HG03520 (cell line): Measurements from ENCODE around the gene DNAJC11.

Experiments used
- ATAC-seq: cut with Tn5 transposase; IDR thresholded peaks from one replicate; pipeline ENCODE4 v1.9.1; 2021; ENCODE audit warnings: mild to moderate bottlenecking, moderate library complexity; ENCODE audit not compliant: unreplicated experiment

Gene DNAJC11

DNA sequence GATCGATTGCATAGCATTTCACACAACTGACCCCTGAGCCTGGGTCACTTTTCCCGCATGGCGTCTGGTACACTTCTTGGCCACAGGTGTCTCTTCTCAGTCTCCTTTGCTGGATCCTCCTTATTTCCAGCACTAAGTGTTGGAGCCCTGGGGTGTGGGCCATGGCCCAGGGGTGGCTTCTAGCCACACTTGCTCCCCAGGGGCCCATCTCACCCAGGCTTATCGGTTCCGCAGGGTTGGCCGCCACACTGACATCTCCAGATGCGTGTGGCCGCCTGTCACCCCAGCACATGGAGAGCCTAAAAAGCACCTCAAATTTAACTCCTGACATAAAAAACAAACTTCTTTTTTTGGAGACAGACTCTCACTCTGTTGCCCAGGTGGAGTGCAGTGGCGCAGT, 74.6 kb downstream of the DNAJC11 start:
- ATAC-seq: no peak

DNA sequence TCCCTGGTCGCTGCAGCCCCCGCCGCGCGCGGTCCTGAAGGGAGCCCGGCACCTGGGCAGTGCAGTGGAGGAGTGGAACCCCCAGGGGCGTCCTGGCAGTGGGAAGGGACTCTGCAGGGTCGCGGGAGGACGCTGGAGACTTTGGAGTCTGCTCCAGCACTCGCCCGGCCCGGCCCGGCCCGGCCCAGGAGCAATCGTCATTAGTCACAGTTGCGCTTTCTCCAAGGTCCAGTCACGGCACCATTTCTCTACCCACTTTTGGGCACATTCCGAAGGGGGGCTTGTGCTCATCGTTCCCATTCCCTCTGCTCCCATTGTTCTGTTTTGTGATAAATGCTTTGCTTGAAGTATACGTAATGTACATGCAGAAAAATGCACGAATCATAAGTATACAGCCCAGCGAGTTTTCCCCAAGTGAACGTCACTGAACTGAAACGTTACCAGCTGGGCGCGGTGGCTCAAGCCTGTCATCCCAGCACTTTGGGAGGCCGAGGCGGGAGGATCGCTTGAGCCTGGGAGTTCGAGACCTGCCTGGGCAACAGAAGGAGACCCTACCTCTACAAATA, 75.9 kb downstream of the DNAJC11 start:
- ATAC-seq: peak; percentile 28

DNA sequence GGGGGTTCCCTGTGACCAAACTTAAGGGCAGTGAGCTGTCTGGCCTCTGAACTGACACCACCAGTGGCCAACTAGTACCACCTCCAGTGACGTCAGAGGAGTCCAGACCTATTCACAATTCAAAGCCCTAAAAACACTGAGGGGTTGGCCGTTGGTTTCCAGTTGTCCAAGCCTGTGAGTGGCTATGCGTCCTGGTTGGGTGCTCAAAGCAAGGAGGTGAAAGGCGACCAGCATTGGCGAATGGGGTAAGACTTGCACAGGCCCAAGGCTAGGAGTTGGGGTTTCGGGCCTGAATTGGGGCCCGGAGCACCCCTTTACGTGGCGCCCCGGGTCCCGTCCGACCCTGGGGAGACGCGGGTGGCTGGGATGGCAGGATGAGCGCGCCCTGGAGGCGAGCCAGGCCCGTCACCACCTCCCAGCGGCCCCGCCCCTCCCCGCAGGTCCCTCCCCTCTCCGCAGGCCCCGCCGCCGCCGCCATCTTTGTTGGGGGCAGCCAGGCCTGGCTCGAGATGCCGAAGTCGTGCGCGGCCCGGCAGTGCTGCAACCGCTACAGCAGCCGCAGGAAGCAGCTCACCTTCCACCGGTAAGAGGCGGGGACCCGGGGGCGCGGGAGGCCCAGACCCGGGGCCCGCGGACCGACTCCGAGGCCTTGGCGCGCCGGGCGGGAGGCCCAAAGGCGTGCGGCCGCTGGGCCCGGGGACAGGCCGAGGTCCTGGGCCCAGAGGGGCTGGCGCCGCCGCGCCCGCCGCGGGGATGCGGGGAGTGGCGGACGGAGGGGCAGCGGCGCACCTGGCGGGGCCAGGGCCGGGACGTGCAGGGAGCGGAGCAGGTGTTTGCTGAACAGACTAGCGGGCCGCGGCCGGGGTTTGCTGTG, 76.7 kb downstream of the DNAJC11 start, which contains the start of gene THAP3:
TSS of gene THAP3 (plus strand) at position 159 of the 874 bp plus-strand sequence. CDS start at position 510, 351 bp downstream.
- peak; percentile 76 for ATAC-seq

DNA sequence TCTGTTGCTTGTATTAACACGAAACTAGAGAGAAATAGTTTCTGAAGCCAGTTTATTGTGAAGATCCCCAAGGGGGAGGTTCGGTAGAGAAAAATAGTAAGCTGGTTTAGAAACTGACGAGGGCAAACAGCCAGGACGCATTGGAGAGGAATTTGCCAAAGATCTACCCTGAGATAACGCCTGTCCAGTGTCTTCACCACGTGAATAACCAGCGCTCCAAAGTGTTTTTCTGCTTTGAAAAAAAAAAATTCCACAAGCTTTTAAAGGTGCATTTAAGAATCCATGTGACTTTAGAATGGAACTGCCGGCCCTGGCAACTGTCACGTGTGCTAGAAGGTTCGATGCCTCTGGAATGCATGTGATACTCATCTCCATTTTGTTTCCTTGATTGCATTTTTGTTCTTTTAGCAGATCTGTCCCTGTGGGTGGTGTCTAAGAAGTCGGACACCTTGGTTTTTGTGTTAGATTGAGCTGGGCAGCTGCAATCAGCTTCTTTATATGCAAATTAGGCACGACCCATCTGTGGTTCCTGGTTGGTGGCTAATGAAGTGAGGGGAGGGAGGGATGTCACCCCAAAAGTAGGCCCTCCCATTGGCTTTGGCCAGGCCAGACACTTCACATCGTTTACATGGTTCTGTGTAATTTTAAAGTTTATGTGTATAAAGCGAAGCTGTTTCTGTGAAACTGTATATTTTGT, 78.2 kb downstream of the DNAJC11 start:
- ATAC-seq: no peak

DNA sequence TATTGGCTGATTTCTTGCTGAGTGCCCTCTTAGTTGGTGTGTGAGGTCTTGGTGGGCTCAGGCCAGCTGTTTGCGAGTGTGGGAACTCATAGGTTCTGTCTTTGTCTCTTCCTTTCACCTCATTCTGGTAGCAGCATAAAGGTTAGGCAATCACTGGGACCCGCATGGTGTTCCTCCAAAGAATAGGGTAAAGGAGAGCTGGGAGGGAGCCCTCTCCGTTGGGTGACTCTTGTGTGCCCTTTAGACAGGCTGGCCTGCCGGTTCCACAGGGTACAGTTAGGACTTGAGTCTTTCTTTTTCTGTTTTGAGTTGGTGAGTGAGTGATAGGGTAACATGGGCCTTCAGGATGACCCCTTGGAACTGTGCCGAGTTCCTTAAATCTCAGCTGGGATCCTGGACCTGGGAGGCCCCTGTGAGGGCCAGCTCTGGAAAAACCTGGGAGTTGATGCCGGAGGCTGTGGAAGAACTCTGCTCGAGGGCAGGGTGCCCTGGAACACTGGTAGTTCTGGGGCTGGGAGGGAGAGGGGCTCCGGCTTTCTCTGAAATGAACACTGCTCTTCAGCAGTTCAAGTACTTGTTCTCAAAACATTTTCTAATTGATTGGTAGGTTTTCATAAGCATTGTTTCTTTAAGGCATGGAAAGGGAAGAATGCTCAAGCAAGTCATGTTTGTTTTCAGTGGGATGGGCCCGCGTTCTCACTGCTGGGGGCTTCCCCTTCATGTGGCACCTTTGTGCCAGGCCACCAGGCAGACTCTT, 79.0 kb downstream of the DNAJC11 start:
- ATAC-seq: no peak

DNA sequence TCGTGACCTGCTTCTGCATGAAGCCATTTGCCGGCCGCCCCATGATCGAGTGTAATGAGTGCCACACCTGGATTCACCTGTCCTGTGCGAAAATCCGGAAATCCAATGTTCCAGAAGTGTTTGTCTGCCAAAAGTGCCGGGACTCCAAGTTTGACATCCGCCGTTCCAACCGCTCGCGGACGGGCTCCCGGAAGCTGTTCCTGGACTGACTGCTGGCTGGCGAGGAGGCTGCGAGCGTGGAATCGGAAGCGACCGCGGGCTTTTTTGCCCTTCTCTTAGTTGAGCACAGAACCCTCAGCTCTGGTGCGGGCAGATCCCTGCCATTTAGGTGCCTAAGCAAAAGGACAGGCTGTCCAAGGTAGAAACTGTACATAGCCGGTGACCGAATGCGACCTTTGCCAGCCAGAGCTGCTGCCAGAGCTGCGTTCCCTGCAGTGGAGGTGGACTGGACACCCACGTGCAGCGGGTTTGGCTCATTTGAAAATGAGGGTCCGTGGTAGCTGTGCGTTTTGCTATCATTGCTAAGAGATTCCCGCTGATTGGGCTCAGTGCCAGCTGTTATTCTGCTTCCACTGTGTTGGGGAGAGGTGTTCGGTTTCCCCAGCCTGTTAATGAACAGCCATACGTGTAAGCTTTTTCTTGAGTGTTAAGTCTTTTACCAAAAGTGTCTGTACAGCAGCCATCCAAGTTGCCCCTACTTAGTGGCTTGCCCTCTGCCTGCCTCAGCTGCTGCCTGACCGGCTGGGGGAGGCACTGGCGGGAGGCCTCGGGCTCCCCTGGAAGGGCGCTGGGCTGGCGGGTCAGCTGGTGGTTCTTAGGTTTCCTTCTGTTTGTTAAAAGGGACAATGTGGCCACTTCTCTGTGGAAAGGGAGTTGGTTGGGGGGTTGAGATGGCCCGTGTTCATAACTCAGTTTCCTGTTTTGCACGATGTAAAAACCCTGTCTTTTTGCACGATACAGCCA, 79.9 kb downstream of the DNAJC11 start:
- no peak for ATAC-seq

DNA sequence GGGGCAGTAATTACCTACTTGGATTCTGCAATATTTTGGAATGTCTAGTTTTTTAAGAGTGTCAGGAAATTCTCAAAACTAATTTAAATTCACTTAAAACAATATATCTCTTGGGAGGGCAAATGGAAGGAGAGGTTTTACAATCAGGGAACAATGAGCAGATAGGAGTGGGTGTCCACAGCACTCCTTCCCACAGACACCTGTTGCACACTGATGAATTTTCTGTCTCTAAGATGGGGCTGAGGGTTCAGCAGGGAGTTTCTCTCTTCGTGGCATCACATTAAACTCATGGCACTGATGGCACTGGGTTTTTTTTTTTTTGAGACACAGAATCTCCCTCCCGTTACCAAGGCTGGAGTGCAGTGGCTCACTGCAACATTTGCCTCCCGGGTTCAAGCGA, 82.6 kb downstream of the DNAJC11 start:
- no peak for ATAC-seq

DNA sequence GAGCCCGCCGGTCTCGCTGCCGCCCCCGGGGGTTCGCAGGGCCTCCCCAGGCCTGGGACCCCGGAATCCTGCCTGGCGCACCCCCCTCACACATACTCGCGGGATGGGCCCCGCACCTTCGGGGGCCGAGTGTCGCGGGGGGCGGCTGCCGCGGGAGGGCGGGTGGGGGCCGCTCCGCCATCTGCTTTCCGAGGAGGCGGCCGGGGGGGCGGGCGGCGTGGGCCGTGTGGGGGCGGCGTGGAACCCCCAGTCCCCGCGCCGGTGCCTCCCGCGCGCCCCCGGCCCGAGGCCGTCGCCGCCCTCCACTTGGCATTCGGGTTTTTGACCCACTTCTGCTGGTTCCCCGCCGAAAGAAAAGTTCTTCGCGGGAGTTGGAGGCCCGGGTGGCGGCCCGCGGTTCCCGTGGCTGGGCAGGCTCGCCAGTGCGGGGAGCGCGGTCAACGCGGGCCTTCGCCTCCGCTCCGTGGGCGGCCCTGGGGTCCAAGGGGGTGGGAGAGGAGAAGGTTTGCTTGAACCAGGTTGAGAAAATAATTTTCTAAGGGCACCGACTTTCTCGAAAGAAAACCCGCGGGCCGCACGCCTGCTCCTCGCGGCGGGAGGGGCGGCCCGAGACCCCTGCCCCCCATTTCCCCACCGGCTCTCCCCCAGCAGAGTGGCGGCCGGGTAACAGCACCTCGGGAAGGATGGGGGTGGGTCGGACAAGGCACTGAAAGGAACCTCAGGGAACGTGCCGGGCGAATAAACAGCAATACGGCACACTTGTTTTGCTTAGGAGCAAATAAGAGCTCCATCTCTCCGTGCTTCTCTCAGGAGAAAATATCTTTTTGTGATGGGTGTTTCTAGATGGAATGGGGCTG, 86.5 kb downstream of the DNAJC11 start:
- ATAC-seq: no peak

DNA sequence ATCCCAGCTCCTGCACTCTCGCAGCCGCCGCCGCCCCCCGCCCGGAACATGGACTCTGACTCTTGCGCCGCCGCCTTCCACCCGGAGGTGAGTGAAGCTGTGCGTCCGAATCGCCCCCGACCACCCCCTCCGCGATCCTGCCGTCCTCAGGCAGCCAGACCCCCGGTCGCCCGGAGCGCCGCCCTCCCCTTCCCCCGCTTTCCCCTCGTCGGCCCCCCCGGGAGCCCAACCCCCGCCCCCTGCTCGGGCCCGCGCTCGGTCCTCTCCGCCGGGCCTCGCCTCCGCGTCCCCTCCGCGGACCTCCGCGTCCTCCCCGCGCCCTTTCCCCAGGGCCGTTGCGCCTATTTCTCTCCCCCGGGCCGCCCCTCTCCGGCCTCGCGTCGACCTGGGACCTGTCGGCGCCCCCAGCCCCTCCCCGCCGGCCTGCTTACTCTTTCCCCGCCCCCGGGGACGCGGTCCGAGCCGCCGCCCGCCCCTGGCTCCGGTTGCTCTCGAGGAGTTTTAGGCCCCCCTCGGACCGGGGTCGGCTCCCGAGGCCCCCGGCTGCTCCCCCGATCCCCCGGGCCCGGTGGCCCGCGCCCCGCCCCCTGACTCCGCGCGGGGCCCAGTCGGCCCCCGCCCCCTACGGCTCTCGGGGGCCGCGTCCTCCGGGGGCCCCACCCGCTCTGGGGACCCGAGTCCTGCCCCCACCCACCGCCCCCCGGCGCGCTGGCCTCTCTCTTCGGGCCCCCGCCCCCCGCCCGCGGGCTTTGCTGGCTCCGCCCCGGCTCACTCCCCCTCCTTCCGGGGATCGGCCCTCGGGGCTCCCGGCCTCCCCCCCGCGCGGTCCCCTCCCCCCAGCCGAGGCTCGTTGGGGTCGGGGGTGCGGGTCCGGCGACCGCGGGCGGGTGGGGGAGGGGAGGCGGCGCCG, 87.3 kb downstream of the DNAJC11 start:
- ATAC-seq: no peak

DNA sequence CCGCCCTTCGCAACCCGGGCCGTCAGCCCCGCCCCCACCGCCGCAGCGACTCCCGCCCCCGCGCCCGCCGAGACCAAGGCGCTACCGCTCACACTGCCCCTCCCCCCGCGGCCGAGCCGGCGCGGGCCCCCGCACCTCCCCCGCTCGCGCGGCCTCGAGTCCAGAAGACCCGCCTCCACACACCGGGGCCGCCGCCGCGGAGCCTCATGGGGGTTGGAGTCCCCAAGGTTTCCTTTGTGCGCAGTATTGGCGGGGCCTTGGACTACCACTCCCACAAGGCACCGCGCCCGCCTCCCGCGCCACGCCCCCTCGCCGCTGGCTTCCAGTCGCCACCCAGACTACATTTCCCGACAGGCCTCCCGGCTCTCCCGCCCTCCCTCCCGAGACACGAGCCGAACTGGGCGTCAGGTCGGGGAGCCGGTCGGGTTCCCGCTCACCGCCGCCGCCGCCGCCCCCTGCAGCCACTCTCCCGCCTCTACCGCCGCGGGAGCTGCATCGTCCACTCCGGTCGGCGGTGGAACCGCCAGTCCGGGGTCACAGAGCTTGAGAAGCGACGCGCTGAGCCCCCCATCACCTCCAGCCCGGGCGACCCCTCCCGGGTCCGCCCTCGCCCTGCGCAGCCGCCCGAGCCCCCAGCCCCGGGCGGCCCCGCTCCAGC, 88.1 kb downstream of the DNAJC11 start, which contains the start of gene PHF13:
TSS of gene PHF13 (plus strand) at position 371 of the 658 bp plus-strand sequence. CDS start 336 bp downstream, outside the sequence.
- ATAC-seq: peak; percentile 90

DNA sequence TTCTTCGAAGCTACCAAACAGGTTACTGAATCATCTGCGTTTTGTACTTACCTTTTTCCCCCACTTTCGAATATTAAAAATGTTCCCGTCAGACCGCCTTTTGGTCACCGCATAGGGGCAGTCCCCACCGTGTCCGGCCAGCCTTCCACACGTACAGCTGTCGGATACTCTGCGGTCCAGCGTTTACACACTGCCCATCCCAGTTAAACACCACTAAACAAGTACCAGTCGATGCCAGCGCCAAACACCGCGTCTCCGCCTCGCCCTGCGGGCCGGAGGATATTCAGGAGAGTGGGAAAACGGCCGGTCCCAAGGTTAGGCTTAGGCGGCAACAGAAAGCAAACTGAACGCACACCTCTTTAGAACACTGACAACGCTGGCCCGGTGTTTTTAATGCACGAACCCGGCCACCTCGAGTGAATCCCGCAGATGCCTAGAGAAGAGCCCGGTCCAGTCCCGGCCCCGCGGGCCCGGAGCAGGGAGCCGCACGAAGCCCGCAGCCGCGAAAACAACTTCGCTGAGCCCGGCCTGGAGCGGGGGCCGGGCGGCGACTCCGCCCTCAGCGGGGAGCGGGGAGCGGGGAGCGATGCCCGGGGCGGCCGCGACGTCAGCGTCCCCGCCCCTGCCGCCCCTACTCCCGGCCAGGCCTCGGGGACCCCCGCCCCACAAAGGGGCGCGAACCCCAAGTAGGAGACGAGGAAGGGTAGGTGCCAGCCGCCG, 88.8 kb downstream of the DNAJC11 start:
- peak; percentile 20 for ATAC-seq

DNA sequence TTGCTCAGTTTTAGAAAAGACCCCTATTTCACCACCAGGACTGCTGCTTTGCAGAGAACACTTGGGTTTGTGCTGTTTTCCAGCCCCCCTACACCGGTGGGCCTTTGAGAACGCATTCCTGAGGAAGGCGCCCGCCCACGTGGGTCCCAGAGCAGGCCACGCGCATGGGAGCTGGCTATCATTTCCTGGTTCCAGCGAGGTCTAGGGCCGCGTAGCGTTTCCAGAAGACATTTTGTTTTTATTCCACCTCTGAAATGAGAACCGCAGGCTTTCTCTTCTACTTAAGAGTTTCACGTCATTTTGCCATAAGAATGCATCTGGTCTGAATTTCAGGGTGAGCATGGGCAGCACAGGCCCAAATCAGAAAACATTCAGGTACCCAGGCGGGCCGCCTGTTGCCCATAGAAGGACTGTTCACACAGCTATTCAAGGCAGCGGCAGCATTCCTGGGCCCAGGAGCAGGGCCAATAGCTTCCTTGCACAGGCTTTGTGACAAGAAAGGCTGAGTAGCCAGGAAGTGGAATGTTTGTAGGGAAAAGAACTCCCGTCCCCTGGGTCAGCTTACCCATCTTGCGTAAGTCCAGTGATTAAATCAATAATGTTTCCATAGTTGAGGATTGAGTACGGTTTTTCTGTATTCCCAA, 97.6 kb downstream of the DNAJC11 start:
- no peak for ATAC-seq

DNA sequence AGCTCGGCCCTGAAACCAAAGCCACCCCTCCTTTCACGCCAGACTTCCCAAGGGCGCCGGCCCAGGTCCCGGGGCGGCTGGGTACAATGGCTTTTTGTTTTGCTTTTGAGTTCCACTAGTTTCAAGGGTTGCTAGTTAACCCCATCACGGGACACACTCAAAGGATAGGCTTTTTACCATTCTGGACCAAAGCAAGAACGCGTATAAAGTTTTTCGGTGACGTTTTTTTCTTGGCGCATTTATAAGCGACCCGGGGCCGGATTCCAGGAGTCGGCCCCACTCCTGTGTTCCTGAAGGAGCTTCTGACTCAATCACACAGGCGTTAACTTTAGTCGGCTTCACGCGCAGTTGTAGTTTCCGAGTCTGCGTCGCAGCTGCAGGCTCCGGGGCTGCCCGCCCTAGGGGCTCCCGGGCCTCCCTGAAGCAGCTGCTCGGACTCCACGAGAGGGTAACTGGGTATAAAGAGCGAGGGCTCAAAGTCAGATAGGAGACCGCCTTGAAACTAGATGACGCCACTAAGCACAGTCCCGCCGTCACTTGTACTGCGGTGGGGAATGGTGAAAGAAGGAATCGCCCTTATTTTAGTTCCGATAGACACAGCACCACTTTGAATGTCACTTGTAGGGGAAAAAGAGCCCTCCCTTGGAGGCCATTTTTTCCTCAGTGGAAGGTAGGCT, 98.2 kb downstream of the DNAJC11 start:
- no peak for ATAC-seq

DNA sequence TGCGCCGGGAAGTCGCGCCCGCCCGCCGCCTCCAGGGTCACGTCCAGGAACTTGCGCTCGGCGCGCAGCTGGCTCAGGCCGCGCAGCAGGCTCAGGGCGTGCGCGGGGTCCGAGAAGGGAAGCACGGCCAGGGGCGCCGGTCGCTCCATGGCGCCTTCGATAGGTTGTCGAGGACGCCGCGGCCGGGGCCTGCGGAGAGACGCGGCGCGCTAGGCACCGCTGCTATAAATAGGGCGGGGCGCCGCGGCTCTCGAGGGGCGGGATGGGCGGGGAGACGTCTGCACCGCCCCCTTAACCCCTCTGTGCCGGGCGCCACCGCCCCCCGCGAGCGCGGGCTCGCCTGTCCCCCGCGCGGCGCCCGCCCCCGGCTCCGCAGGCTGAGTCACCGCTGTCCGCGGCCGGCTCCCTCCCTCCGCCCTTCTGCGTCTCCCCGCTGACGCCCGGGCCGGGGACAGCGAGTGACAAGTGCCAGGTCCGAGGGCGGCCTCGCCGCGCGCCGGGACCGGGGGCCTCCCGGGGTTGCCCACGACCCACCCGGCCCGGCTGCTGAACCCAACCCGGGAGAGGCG, 98.9 kb downstream of the DNAJC11 start, which contains the start of gene KLHL21:
TSS of gene KLHL21 (minus strand) at position 201 of the 569 bp plus-strand sequence. CDS start at position 149, 52 bp downstream.
- peak; percentile 48 for ATAC-seq
